Stimulated activated CD4-positive, alpha-beta T cell treated with anti-CD3 and anti-CD28 coated beads, Interleukin-12 subunit alpha, Interleukin-12 subunit beta, amount 100 ng/mL, for 24 hours (primary cell): ENCODE results near the gene SLC34A1.
A peak's percentile ranks its signal among the peaks of the same experiment; 100 is the strongest.

ENCODE experiments used
- DNase-seq, 2 experiments: peaks; one replicate each; pipeline ENCODE4 v3.0.0-alpha.2; 2020; ENCODE audit warnings: low read depth in 2 of 2

SLC34A1 gene

GRCh38 chr5:177446200-177447065, 62.2 kb downstream of the SLC34A1 start, which contains the start of gene PRR7:
Gene PRR7, plus strand, starts transcription at chr5:177446814. Its CDS starts 8,254 bp downstream, at chr5:177455068.
- DNase-seq = peak; percentile 48 to 55

GRCh38 chr5:177447066-177447610, 62.9 kb downstream of the SLC34A1 start:
- DNase-seq = peak in 1 of 2 experiments; percentile 56

- no peak for DNase-seq
Measured at GRCh38 chr5:177447611-177448243, 63.5 kb downstream of the SLC34A1 start.
